Measurements from ENCODE around the gene VWA3B. TPM values are rescaled to one million over a fixed set of nuclear protein-coding genes. Genes with fewer than 3 reads are reported as not detected.

The VWA3B gene
- total RNA-seq, 2 donors from 2014 or later: 0.78 TPM; not detected in 1

- H3K36me3 ChIP-seq (replicated peaks in 1 of 2; ENCODE audit: insufficient read depth in 1 of 2, low read depth in 2 of 2): no peaks in the 10 kb centered on the region
- H3K27ac ChIP-seq: no peak overlapping the region
- no peaks in the 10 kb centered on the region for H3K4me1 ChIP-seq
- no peaks in the 10 kb centered on the region for H3K9me3 ChIP-seq
- H3K4me3 ChIP-seq: no peak overlapping the region
- DNase-seq: no peak
- TF ChIP-seq POLR2A (IDR thresholded peaks at IDR 0.05): no peak
- TF ChIP-seq, protein P1, sequence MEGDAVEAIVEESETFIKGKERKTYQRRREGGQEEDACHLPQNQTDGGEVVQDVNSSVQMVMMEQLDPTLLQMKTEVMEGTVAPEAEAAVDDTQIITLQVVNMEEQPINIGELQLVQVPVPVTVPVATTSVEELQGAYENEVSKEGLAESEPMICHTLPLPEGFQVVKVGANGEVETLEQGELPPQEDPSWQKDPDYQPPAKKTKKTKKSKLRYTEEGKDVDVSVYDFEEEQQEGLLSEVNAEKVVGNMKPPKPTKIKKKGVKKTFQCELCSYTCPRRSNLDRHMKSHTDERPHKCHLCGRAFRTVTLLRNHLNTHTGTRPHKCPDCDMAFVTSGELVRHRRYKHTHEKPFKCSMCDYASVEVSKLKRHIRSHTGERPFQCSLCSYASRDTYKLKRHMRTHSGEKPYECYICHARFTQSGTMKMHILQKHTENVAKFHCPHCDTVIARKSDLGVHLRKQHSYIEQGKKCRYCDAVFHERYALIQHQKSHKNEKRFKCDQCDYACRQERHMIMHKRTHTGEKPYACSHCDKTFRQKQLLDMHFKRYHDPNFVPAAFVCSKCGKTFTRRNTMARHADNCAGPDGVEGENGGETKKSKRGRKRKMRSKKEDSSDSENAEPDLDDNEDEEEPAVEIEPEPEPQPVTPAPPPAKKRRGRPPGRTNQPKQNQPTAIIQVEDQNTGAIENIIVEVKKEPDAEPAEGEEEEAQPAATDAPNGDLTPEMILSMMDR (IDR thresholded peaks at IDR 0.05): no peak
- no peak for ATAC-seq
- no peaks in the 10 kb centered on the region for H3K27me3 ChIP-seq
- intact Hi-C loops (cut with DNase I): no loop called here
- 32 to 36% methylated on average over 2 of the region's 2 CpGs for WGBS, 2 donors
Observed at GRCh38 chr2:98118852-98119251, 31.9 kb downstream of the VWA3B start.

DNA sequence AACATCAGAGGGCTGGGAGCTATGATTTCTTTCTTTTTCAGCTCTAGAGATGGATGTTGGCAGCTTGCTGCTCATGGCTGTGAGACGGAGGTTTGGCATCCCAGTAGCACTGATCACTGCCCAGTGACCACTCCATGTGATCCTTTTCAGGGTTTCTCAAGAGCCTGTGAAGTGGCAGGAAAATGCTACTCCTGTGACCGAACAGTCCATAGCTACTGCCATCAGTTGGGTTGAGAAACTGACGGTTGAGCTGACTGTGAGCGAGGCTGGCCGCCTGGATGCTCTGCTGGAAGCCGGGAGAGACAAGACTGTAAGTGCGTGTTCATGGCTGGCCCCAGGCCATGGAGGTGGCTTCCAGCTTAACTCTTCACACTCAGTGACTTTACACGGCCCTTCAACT lies 34.2 kb downstream of the VWA3B start:
- no peaks in the 10 kb centered on the region for H3K4me1 ChIP-seq
- H3K27me3 ChIP-seq: no peaks in the 10 kb centered on the region
- H3K27ac ChIP-seq: no peak overlapping the region
- no peak for ATAC-seq
- H3K4me3 ChIP-seq: no peak overlapping the region
- TF ChIP-seq, protein P1 (IDR thresholded peaks at IDR 0.05): no peak
- TF ChIP-seq POLR2A (IDR thresholded peaks at IDR 0.05): no peak
- no peaks in the 10 kb centered on the region for H3K9me3 ChIP-seq
- no peaks in the 10 kb centered on the region for H3K36me3 ChIP-seq (replicated peaks in 1 of 2; ENCODE audit: insufficient read depth in 1 of 2, low read depth in 2 of 2)
- WGBS, 2 donors: 72 to 79% methylated on average over 5 to 8 of the region's 8 CpGs
- intact Hi-C loops (cut with DNase I): no loop called here
- DNase-seq: no peak

- TF ChIP-seq, protein P1 (IDR thresholded peaks at IDR 0.05): no peak
- TF ChIP-seq POLR2A (IDR thresholded peaks at IDR 0.05): no peak
- DNase-seq: no peak
- Histone ChIP-seq H3K4me3 (no peak overlapping the region), H3K9me3 (no peaks in the 10 kb centered on the region), H3K36me3 (replicated peaks in 1 of 2; ENCODE audit: insufficient read depth in 1 of 2, low read depth in 2 of 2) (no peaks in the 10 kb centered on the region), H3K27me3 (no peaks in the 10 kb centered on the region), H3K27ac (no peak overlapping the region), H3K4me1 (no peaks in the 10 kb centered on the region)
- intact Hi-C loops (cut with DNase I): no loop called here
- no peak for ATAC-seq
- WGBS, 2 donors: 72 to 81% methylated on average over 3 of the region's 3 CpGs
Observed at GRCh38 chr2:98122524-98122923, 35.6 kb downstream of the VWA3B start.

- no peaks in the 10 kb centered on the region for H3K9me3 ChIP-seq
- intact Hi-C loops (cut with DNase I): no loop called here
- no peak for ATAC-seq
Observed at GRCh38 chr2:98123286-98123685, 36.3 kb downstream of the VWA3B start.

GRCh38 chr2:98126061-98126460 lies 39.1 kb downstream of the VWA3B start:
- no peaks in the 10 kb centered on the region for H3K36me3 ChIP-seq (replicated peaks in 1 of 2; ENCODE audit: insufficient read depth in 1 of 2, low read depth in 2 of 2)
- no peak for DNase-seq
- H3K4me3 ChIP-seq: no peak overlapping the region
- TF ChIP-seq, protein P1 (IDR thresholded peaks at IDR 0.05): no peak
- TF ChIP-seq POLR2A (IDR thresholded peaks at IDR 0.05): no peak
- 75 to 83% methylated on average over 5 of the region's 5 CpGs for WGBS, 2 donors
- no peaks in the 10 kb centered on the region for H3K4me1 ChIP-seq
- intact Hi-C loops (cut with DNase I): no loop called here
- H3K9me3 ChIP-seq: no peaks in the 10 kb centered on the region
- ATAC-seq: no peak
- H3K27ac ChIP-seq: no peak overlapping the region
- H3K27me3 ChIP-seq: no peaks in the 10 kb centered on the region

More at GRCh38 chr2:98123286-98123685, 36.3 kb downstream of the VWA3B start:
- no peaks in the 10 kb centered on the region for H3K36me3 ChIP-seq (replicated peaks in 1 of 2; ENCODE audit: insufficient read depth in 1 of 2, low read depth in 2 of 2)
- peak in 1 of 4 donors; percentile 10 for DNase-seq
- H3K4me3 ChIP-seq: no peak overlapping the region
- no peaks in the 10 kb centered on the region for H3K27me3 ChIP-seq
- WGBS, 2 donors: 46 to 49% methylated on average over 7 to 8 of the region's 8 CpGs
- no peaks in the 10 kb centered on the region for H3K4me1 ChIP-seq
- H3K27ac ChIP-seq: no peak overlapping the region
- TF ChIP-seq, protein P1 (IDR thresholded peaks at IDR 0.05): no peak
- TF ChIP-seq POLR2A (IDR thresholded peaks at IDR 0.05): no peak

Measured in body of pancreas (tissue), 4 donors.